Cardiac fibroblast (primary cell): ENCODE data around the gene GRB7.
A peak's percentile ranks its signal among the peaks of the same experiment; 100 is the strongest.
"Not testable (repeated sequence)": the region's sequence is repeated elsewhere in the genome, so short reads cannot be mapped to it uniquely, and the experiment has no call there.

Source experiments
- DNase-seq, 2 donors: peaks; one replicate each; pipeline versions ENCODE4 v3.0.0 to v3.0.0-alpha.2; 2010; ENCODE audit warnings: low read depth in 2 of 2
- H3K4me3 ChIP-seq, 2 donors: replicated peaks in 1 of 2; 1 replicate in 1 of 2; 2 replicates in 1 of 2; pipeline ENCODE4 v1.5.1; 2011; ENCODE audit warnings: low read depth in 2 of 2, low read length in 2 of 2, mild to moderate bottlenecking in 2 of 2, moderate library complexity in 1 of 2
- CTCF ChIP-seq: IDR thresholded peaks from one replicate; pipeline ENCODE4 v1.5.1; 2011; ENCODE audit warnings: low read depth, mild to moderate bottlenecking, low read length, inconsistent platforms

Gene GRB7

GRCh38 chr17:39704821-39705551, 32.8 kb upstream of the GRB7 start:
- no peak for TF ChIP-seq CTCF
- no peak overlapping the region for H3K4me3 ChIP-seq
- peak; percentile 23 to 31 for DNase-seq

- DNase-seq = no peak
- TF ChIP-seq CTCF = no peak
- no peak overlapping the region for H3K4me3 ChIP-seq
Observed at GRCh38 chr17:39705786-39706348, 31.9 kb upstream of the GRB7 start.

- DNase-seq = no peak
- H3K4me3 ChIP-seq = no peak overlapping the region
- no peak for TF ChIP-seq CTCF
Observed at GRCh38 chr17:39706383-39706782, 31.4 kb upstream of the GRB7 start.

- TF ChIP-seq CTCF = no peak
- no peak overlapping the region for H3K4me3 ChIP-seq
- no peak for DNase-seq
Observed at GRCh38 chr17:39706921-39707337, 30.8 kb upstream of the GRB7 start.

GRCh38 chr17:39709319-39709997, 28.3 kb upstream of the GRB7 start:
- no peak overlapping the region for H3K4me3 ChIP-seq
- TF ChIP-seq CTCF = no peak
- no peak for DNase-seq

GRCh38 chr17:39709998-39710964, 27.5 kb upstream of the GRB7 start:
- no peak for TF ChIP-seq CTCF
- no peak overlapping the region for H3K4me3 ChIP-seq
- no peak for DNase-seq

- not testable (repeated sequence) for H3K4me3 ChIP-seq, DNase-seq
Observed at GRCh38 chr17:39711071-39711470, 26.7 kb upstream of the GRB7 start.
